ENCODE measurements around the gene HCRTR1.

The HCRTR1 gene

GRCh38 chr1:31666263-31666963 is 48.9 kb downstream of the HCRTR1 start:
- DNase-seq (ENCODE audit: low read depth), result peak; percentile 62
- TF ChIP-seq CTCF (conservative IDR thresholded peaks at IDR 0.05; ENCODE audit: low read depth, low read length), result peak; percentile 12

GRCh38 chr1:31667065-31667785 is 49.7 kb downstream of the HCRTR1 start:
- TF ChIP-seq CTCF (conservative IDR thresholded peaks at IDR 0.05; ENCODE audit: low read depth, low read length), result no peak
- no peak for DNase-seq (ENCODE audit: low read depth)
- no peak overlapping the region for H3K4me3 ChIP-seq (ENCODE audit: low read length)

More at GRCh38 chr1:31666263-31666963, 48.9 kb downstream of the HCRTR1 start:
- no peak overlapping the region for H3K4me3 ChIP-seq (ENCODE audit: low read length)

- no peak for DNase-seq (ENCODE audit: low read depth)
- H3K4me3 ChIP-seq (ENCODE audit: low read length), result no peak overlapping the region
- no peak for TF ChIP-seq CTCF (conservative IDR thresholded peaks at IDR 0.05; ENCODE audit: low read depth, low read length)
Observed at GRCh38 chr1:31668303-31668883, 50.9 kb downstream of the HCRTR1 start.

- DNase-seq (ENCODE audit: low read depth), result no peak
- no peak for TF ChIP-seq CTCF (conservative IDR thresholded peaks at IDR 0.05; ENCODE audit: low read depth, low read length)
- H3K4me3 ChIP-seq (ENCODE audit: low read length), result peak overlapping the region; percentile 32
Observed at GRCh38 chr1:31669433-31669785, 51.9 kb downstream of the HCRTR1 start.

- peak overlapping the region; percentile 32 for H3K4me3 ChIP-seq (ENCODE audit: low read length)
- DNase-seq (ENCODE audit: low read depth), result peak; percentile 68
- peak; percentile 57 for TF ChIP-seq CTCF (conservative IDR thresholded peaks at IDR 0.05; ENCODE audit: low read depth, low read length)
Observed at GRCh38 chr1:31669786-31670592, 52.5 kb downstream of the HCRTR1 start.

GRCh38 chr1:31670593-31670964 is 53.1 kb downstream of the HCRTR1 start:
- no peak for DNase-seq (ENCODE audit: low read depth)
- no peak for TF ChIP-seq CTCF (conservative IDR thresholded peaks at IDR 0.05; ENCODE audit: low read depth, low read length)
- peak overlapping the region; percentile 32 for H3K4me3 ChIP-seq (ENCODE audit: low read length)
